GM12872 (cell line): ENCODE measurements around the gene STK32A.

Experiments
- CTCF ChIP-seq: IDR thresholded peaks from 3 replicates; pipeline ENCODE4 v1.5.1; 2011; ENCODE audit warnings: low read depth, mild to moderate bottlenecking, low read length, moderate library complexity; ENCODE audit not compliant: insufficient read depth

The STK32A gene

DNA sequence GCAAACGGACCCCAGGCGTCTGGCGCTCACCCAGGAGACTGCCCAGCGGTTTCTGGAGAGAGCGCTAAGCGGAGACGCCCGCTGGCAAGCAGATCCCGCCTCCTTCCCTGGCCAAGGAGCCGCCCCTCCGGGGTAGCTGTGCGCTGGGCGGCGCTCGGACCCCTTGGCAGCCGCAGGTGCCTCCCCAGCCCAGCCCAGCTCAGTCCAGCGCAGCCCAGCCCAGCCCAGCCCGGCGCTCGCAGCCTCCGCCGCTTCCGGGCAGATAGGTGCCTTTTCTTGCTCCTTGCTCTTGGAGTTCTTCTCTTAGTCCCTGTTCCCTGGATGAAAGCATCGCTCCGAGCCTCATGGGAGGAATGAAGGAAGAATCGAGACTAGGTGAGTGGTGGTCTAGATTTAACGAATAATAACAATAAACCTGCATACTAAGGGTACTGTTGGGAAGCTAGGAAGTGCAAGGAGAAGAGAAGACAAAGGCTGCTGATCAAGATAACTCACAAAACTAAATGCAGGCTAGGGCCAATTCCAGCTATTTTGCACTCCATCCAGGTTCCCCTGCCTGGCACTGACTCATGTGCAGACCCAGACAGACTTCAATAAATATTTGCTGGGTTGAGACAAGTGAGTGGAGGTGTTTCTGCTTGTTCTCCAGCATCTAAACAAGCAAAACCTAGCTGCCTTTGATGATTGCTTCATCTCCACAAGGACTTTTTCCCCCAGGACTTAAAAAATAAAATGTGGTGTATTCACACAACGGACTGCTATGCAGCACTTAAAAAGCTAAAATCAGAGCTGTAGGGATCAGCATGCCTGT is at the start of gene STK32A:
Gene STK32A (plus strand): TSS at position 202 of the 811 bp plus-strand sequence. CDS start 4,609 bp downstream, outside the sequence.
- TF ChIP-seq CTCF = no peak

DNA sequence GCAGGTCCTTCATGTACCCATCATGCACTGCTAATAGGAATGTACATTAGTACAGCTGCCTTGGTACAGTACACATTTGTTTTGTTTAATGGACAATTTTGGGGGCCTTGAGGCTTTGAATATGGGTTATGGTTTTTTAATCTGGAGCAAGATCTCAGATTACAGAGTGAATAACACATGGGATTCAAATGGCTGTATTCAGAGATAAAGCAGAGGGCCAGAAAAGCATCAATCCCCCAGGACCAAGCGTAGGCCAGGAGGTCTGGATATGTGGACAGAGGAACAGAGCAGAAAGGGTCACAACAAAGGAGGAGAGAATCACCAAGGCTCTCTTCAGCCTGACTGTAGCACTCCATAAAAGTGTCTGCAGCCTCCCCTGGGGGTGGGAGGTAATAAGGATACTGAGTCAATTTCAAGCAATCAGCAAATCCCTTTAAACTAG is 47.7 kb upstream of the STK32A start:
- no peak for TF ChIP-seq CTCF

DNA sequence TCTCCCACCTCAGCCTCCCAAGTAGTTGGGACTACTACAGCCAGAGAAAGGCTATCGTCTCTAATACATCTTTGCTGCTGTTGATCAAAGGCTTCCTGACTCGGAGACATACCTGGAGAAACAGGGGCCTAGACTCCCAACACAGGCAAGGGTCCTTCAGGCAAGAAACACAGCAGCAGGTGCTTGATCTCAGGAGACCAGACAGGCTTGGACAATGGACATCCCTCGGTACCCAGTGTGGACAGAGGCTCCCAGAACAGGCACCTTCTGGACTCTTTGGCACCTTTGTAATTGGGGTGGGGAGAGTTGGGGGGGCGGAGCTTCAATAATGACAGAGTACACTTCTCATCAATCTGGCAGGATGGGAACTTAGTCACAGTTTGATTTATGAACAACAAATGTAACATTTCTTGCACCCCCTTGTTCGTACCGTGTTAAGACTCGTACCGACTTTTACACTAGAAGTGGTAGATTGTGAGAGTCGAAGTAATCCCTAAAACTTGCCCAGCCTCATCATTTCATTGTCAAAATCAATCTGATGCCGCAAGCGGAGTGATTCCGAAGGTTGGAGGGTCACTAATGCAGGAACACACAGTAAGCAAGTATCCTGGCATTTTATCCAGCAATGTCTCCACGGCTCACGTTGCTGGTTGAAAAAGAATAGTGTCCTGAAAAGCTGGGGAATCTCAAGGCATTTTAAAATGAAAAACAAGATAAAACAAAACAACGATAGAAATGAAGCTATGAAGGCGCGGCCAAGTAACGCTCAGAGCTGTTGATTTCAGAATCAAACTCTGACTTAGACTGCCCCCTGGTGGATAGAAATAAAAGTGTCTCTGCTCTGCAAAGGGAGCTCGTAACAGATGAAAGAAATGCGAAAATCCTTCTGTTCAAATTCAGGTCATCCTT is 46.4 kb upstream of the STK32A start:
- peak; percentile 75 for TF ChIP-seq CTCF

- no peak for TF ChIP-seq CTCF
These were observed 45.8 kb upstream of the STK32A start for GRCh38 chr5:147189109-147189424.

DNA sequence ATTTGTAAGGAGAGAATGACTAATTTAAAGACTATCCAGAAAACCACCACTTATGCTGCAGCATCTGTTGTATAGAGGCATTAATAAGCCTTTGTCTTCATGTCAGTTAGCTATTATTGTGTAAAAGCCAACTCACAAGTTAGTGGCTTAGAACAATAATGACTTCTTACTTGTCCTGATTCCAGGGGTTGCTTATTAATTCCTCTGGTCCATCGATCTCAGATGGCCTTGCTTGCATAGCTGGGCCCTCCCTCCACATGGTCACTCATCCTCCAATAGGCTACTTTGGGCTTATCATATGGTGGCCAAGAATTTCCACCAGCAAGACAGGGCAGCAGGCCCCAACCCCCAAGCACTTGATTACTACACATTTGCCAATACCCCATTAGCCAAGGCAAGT is 44.5 kb upstream of the STK32A start:
- TF ChIP-seq CTCF = no peak

- TF ChIP-seq CTCF = no peak
These were observed 41.7 kb upstream of the STK32A start for GRCh38 chr5:147193123-147193522.

DNA sequence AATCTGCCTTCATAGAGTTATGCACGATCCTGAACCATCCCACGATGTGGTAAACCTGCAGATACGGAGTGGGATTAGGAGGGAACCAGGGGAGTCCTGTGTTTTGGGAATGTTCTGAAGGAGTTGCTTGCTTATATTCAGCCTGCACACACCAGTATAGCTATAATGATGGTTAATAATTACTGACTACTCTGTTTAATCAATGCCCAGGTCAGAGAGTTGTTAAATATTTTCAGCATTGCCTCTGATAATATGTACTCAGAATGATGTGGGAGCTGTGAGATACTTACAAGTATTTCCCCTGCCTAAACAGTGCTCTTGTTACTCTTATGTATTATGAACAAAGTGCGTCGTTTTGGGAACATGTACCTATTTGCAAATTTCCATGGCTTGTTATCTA is 34.8 kb upstream of the STK32A start:
- TF ChIP-seq CTCF = no peak
